Femur (tissue), 1 donor: ENCODE data around the gene RASGEF1C.
"Not testable (repeated sequence)": the region's sequence is repeated elsewhere in the genome, so short reads cannot be mapped to it uniquely, and the experiment has no call there.

Experiments used
- DNase-seq: peaks from one replicate; pipeline ENCODE4 v3.0.0-alpha.2; 2017

RASGEF1C gene

GRCh38 chr5:180210961-180211760 is 2.1 kb upstream of the RASGEF1C start:
- no peak for DNase-seq

GRCh38 chr5:180210077-180210476 is 1.1 kb upstream of the RASGEF1C start:
- not testable (repeated sequence) for DNase-seq

- no peak for DNase-seq
Measured at GRCh38 chr5:180208435-180209081, 453 bp downstream of the RASGEF1C start.

- DNase-seq = no peak
Measured at GRCh38 chr5:180208038-180208434, 975 bp downstream of the RASGEF1C start.

GRCh38 chr5:180207593-180207992 is 1.4 kb downstream of the RASGEF1C start:
- DNase-seq = no peak

GRCh38 chr5:180206993-180207392 is 2.0 kb downstream of the RASGEF1C start:
- DNase-seq = no peak

GRCh38 chr5:180205916-180206315 is 3.1 kb downstream of the RASGEF1C start:
- no peak for DNase-seq

GRCh38 chr5:180204276-180204819 is 4.7 kb downstream of the RASGEF1C start:
- no peak for DNase-seq

GRCh38 chr5:180202939-180203573 is 6.0 kb downstream of the RASGEF1C start:
- no peak for DNase-seq

- no peak for DNase-seq
Measured at GRCh38 chr5:180201051-180201987, 7.7 kb downstream of the RASGEF1C start.

- DNase-seq = no peak
Measured at GRCh38 chr5:180199390-180199789, 9.6 kb downstream of the RASGEF1C start.

- DNase-seq = no peak
Measured at GRCh38 chr5:180198208-180198607, 10.8 kb downstream of the RASGEF1C start.

GRCh38 chr5:180197016-180197702 is 11.9 kb downstream of the RASGEF1C start:
- no peak for DNase-seq

- no peak for DNase-seq
Measured at GRCh38 chr5:180194410-180195345, 14.3 kb downstream of the RASGEF1C start.

- DNase-seq = no peak
Measured at GRCh38 chr5:180193749-180194375, 15.1 kb downstream of the RASGEF1C start.

- no peak for DNase-seq
Measured at GRCh38 chr5:180191716-180192115, 17.3 kb downstream of the RASGEF1C start.

- no peak for DNase-seq
Measured at GRCh38 chr5:180187767-180188166, 21.2 kb downstream of the RASGEF1C start.

- no peak for DNase-seq
Measured at GRCh38 chr5:180180846-180181245, 28.2 kb downstream of the RASGEF1C start.

GRCh38 chr5:180180421-180180820 is 28.6 kb downstream of the RASGEF1C start:
- DNase-seq = no peak
